Embryonic facial prominence (tissue), 1 donor: Measurements from ENCODE around the gene RTN4.
"Not testable (repeated sequence)": the region's sequence is repeated elsewhere in the genome, so short reads cannot be mapped to it uniquely, and the experiment has no call there.

Experiments
- DNase-seq: peaks from one replicate; pipeline ENCODE4 v3.0.0-alpha.2; 2016; ENCODE audit errors: extremely low spot score

RTN4 gene

DNA sequence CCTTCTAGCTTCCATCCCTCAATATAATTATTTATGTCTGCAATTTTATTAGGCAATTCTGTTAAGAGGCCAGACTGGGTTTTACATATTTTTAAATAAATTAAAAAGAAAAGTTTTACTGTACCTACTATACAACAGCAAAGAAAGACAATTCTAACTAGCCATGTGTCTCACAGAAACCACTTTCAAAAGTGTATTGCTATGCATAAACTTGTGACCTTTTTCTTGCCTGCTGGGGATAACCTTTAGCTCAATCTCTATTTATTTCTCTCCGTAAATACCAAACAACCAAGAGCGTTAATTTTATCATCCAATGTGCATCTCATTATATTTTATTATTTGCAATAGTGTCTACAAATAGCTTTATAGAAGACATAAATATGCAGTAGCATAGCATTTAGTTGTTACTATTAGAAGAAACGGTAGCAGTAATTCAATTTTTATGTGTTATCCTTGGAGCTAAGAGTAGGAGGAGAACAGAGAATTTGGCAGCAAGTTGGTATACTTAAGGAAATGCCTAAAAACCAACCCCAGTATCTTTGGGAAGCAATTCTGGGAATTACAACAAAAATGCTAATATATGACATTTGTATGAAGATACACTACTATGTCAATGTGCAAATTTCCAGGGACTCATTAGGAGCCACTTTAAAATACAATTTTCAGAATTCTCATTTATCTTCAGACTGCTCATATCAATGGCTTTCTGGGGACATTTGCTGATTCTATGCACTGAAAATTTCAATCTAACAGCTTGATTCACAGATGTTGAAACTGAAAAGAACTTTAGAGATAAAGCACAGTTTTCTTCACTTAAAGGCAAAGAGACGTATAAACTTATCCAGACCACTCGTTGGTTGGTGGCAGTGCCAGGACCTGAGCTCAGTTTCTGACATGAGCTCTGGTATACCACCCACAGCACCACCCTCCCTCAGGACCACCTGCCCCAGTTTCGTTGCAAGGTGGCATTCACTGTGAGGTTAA, 23.0 kb upstream of the RTN4 start:
- DNase-seq, result no peak

DNA sequence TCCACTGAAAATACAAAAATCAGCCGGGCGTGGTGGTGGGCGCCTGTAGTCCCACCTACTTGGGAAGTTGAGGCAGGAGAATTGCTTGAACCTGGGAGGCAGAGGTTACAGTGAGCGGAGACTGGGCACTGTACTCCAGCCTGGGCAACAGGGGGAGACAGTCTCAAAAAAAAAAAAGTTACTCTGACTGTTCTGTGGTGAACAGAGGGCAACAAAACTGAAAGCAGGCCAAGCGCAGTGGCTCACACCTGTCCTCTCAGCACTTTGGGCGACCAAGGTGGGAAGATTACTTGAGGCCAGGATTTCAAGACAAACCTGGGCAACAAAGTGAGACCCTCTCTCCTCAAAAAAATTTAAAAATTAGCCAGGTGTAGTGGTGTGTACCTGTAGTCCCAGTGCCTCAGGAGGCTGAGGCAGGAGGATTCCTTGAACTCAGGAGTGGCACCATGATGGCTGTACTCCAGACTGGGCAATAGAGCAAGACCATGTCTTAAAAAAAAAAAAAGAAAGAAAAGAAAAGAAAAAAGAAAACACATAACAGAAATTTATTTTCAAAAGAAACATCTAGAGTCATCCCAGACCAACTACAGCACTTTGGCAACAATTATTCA, 13.6 kb upstream of the RTN4 start:
- DNase-seq, result no peak

DNA sequence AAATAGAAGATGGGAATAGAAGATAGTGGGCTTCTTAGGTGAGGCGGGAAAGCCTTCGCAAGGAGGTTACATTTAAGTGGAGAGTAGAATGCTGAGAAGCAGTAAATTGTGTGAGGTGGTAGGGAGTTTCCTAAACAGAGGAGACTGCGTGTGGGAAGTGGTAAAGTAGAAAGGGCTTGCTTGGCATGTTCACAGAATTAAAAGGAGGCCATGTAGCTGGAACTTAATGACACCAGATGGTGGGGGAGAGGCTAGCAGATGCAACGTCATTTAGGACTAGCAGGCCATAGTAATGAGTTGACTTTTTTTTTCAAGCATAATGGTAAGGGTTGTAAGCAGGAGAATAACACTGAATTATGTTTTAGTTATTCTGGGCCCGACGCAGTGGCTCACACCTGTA, 13.0 kb upstream of the RTN4 start:
- DNase-seq, result no peak

DNA sequence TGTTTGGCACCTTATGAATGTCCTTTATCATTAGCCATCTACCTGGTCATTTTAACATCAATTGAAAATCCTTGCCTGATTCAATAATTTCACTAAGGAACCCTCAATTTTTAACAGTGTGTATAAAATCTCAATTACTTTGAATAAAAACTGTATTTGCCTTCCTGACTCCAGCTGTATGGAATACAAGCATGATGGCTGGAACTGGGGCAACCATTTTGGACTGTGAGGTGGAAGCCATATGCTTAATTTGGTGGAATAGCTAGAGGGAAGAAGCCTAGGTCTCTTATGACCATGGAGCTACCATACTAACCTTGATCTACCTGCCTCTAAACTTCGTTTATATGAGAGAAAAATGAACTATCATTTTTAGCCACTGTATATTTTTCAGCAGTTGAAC, 12.5 kb upstream of the RTN4 start:
- no peak for DNase-seq

DNA sequence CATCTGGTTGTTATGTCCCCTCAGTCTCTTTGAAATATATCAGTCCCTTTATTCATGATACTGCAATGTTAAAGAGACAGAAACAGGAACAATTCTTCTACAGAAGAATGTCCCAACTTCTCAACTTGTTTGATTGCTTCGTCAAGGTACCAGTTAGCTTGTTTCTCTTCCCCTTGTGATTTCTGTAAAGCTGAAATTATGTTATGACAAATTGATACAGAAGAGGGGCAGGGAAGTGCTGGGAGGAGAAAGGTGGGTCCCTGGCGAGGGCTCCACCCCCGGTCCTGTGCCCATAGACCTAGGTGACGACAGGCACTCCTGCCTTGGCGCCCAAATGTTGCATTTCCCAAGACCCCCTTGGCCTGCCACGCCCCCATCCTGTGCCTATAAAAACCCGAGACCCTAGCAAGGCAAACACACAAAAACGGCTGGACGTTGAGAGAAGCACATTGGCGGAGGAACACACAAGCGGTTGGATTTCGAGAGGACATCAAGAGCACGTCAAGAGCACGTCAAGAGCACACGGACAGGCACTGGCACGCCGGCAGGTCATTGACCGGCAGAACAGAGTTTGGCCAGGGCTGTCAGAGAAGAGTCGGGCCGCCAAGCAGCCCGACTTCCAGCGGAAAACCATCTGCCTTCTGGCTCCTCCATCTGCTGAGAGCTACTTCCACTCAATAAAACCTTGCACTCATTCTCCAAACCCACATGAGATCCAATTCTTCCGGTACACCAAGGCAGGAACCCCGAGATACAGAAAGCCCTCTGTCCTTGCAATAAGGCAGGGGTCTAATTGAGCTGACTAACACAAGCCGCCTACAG, 11.5 kb upstream of the RTN4 start:
- DNase-seq, result no peak

DNA sequence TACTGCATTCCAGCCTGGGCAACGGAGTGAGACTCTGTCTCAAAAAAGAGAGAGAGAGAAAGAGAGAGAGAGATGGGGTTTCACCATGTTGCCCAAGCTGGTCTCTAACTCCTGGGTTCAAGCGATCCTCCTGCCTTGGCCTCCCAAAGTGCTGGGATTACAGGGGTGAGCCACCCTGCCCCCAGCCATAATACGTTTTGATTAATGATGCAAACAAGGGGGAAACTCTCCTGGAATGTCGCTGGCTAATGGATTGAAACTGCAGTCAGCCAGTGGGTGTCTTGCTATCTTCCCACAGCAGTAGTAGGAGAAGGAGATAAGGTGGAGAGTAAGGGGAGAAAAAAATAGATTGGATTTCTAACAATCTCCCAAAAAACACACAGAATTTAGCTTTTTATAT, 9.5 kb upstream of the RTN4 start:
- DNase-seq, result no peak

DNA sequence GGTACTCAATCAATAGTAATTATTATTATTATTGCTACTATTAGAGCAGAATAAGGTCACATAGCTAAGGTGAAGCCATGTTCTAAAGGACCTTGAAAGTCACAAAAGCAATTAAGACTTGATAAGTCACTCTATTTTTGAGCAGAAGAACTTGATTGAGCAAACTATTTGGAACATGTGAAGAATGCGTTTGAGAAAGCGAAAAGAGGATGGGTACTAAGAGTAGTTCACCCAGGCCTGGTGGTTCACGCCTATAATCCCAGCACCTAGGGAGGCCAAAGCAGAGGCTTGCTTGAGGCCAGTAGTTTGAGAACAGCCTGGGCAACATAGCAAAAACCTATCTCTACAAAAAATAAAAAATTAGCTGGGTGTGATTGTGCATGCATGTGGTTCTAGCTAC, 7.2 kb upstream of the RTN4 start:
- DNase-seq, result no peak

DNA sequence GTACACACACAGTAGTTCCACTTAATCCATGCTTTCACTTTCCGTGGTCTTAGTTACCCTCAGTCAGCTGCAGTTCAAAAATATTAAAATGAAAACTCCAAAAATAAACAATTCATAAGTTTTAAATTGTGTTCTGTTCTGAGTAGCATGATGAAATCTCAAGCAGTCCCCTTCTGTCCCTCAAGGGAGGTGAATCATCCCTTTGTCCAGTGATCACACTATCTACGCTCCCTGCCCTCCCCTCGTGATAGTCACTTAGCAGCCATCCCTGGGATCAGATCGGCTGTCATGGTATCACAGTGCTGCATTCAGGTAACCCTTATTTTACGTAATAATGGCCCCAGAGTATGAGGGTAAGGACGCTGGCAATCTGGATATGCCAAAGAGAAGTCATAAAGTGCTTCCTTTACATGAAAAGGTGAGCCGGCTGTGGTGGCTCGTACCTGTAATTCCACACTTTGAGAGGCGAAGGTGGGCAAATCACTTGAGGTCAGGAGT, 5.8 kb upstream of the RTN4 start:
- DNase-seq, result no peak

DNA sequence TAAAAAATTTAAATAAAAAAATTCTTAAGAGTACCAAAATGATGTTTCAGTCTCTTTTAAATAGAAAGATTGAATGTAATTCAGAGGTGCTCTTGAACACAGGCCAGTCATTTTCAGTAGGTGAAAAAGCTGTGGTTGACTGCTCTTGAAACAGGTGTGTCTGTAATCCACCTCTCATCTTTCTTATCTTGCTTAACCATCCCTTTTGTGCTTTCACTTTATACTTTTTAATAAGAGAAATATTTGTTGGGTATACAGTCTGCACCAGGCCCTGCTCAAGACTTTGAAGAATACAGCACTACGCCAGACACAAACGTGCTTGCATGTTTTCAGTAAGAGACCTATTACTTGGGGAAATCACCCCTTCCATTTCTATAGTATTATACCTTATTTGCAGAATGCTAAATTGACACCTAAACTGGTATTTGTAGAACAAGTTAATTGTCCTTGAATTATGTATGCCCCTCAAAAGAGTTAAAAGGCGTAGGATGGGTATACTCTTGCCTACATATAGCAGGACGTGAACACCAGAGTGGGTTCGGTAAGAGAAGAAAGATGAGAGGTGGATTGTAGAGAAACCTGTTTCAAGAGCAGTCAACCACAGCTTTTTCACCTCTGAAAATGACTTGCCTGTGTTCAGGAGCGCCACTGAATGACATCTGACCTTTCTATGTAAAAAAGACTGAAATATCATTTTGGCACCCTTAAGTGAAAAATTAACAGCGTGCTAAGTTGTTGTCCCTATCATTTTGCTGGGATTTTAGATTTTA, 4.0 kb upstream of the RTN4 start:
- no peak for DNase-seq

DNA sequence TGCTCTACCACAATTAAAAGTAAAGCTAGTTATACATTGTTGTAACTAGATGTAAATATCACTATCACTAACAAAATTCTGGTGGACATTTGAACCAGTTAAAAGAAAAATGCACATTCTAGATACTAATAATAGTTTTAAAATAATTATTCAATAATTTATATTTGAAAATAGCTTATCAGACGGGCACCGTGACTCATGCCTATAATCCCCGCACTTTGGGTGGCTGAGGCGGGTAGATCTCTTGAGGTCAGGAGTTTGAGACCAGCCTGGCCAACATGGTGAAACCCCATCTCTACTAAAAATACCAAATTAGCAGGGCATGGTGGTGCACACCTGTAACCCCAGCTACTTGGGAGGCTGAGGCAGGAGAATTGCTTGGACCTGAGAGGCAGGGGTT, 3.0 kb upstream of the RTN4 start:
- not testable (repeated sequence) for DNase-seq

DNA sequence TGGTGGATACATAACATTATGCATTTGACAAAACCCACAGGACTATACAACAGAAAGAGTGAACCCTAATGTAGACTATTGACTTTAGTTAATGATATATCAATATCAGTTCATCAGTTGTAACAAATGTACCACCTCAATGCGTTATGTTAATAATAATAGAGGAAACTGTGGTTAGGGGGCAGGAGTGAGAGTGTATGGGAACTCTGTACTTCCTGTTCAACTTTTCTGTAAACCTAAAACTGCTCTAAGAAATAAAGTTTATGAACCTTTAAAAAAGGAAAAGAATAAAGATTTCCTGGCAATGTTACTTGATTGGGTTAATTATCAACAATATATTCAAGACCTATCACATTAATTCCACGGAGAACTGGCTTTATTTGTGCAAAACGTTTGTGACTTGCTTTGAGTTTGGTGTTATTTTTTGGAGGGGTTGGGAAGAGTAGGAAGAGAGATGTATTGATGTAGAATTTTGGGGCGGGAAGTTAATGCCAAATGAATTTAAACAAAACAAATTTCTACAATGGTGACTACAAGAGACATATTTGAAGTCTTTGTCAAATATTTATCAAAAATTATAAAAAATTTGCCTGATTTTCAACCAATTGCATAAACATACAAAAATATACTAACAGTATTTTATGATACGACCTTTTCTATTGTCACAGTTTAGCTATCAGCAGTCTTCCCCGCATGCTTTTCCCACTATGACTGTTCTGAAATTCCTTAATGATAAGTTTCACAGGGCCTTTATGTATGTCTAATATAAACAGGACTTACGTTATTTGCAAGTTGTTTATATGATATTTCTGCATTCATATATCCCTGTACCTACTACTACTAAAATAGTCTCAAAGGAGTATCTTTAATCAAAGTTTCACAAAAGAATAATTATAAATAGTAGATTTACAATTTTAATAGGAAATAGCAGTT, 2.1 kb upstream of the RTN4 start:
- DNase-seq, result no peak

DNA sequence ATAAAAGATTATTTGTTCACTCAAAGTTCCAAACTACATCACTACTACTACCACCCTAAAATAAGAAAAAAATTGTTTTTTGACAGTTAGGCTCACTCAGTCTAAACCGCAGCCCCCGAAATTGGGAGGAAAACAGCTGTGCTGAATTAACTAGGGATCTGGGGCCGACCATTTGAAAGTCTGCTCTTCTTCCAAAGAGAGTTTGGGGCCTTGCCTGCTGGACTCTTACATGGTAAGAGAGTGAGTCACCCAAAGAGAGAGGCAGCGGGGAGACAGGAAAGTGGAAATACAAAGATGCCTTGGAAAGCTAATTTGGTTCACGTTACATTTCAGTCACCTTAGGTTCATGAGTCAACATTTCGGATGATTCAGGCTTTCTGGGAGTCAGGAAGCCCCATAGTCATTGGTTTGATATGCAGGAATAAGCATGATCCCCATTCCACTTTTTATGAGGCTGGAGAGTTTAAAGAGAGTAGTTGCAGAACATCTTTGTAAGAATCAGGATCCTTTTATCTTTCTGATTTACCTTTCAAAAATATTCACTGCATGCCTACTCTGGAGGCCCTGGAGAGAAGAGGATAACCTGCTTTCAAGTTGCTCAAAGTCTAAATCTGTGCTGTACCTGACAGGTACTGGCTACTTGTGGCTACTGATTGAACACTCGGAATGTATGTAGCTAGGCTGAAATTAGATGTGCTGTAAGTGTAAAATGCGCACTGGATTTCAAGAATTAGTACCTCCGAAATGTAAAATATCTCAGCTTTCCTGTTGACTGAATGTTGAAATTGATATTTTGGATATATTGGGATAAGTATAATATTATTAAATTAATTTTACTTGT, 995 bp upstream of the RTN4 start:
- peak; percentile 68 for DNase-seq

DNA sequence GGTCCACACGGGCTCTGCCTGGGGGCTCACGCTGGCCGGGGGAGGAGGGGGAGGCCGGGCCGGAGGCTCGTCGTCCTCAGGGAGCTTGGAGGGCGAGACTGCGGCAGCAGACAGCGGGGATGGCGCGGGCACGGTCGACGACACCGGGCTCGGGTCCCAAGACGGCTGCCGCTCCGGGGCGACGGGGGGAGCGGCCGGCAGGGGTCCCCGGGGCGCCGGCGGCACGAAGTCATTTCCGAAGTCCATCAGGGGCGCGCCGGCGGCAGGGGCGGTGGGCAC, 491 bp downstream of the RTN4 start:
- no peak for DNase-seq

DNA sequence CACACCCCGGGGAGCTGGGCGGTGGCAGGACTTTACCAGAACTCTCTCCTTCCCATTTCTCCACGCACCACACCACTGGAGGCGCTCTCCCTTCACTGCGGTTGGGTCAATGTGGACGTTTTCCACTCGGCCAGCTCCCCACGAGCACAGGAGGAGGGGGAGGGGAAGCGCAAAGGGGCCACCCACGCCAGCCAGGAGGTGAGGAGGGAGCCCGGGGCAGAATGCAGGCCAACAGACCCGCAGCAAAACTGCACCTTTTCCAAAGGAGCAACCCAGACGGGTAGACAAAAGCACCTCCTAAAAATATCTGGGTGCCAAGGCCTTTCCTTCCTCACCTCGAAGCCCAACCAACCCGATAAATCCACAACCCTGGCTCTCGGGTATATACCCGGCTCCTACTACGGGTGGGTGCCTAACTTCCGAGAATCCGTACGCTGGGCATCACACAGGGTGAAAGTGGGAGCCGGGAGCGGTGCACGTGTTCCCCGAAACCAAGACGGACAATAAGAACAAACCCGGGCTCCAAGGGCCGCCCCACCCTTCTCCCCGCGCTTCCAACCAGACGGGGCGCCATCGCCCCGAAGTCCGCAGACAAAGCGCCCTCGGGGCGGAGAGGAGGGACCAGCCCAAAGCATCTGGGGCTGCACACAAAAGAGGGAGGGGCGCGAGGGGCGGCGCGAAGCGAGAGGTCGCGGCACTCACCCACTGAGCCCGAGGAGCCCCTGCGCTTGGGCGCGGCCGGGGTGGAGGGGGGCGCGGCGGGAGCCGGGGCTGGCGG, 1.0 kb downstream of the RTN4 start:
- peak; percentile 66 for DNase-seq

DNA sequence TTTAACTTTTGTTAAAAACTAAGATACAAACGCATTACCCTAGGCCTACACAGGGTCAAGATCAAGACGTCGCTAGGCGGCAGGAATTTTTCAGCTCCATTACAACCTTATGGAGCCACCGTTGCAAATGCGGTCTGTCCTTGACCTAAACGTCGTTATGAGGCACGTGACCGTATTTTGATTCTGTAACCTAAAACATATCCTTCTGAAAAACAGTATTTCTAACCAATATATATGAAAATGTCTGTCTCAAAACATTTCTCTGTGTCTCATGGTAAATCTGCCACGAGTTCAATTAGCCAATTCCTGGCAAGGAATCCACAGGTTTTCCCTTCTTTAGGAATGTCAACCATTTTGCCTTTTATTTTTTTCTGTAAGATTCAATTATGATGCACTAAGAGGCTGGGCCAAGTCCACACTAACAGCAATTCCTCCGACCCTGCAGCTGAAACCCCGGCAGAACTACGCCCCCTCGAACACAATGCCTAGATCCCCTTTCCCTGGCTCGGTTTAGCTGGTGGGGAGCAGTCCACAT, 1.7 kb downstream of the RTN4 start:
- peak; percentile 73 for DNase-seq

DNA sequence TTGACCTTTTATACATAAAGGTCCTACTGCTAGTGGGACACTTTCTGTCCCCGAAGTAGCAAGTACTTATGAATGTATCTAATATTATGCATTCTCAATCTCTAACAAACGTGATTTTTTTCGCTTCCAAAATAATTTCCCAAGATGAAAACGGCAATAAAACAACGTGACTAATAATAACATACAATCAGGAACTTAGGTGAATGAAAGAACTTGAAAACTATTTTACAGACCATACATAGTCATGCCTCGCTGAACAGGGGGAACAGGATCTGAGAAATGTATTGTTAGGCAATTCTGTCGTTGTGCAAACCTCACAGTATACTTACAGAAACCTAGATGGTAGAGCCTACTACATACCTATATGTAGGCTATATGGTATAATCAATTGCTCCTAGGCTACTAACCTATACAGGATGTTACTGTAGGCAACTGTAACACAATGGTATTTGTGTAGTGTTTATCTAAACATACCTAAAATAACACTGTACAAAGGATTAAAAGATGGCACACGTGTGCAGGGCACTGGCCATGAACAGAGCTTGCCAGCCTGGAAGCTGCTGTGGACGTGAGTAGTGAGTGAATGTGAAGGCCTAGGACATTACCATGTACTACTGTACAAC, 2.5 kb downstream of the RTN4 start:
- no peak for DNase-seq

DNA sequence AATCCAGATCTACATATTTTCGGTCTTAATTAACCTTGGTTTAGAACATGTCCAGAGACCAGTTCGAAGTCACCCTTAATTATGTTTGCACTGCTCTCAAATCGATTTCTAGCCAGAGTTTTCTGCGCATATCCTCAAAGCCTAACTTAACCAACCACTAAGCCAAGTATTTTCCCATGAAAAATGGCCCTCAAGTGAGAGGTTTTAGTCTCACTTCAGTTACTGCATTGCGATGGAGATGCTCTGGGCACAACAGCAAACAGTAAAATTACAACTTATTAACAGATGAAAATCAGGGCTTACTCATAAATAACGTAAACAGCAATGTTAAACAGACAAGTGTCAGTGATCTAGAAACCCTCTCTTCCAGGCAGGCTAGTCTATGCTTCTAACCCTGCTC, 4.5 kb downstream of the RTN4 start:
- DNase-seq, result no peak

DNA sequence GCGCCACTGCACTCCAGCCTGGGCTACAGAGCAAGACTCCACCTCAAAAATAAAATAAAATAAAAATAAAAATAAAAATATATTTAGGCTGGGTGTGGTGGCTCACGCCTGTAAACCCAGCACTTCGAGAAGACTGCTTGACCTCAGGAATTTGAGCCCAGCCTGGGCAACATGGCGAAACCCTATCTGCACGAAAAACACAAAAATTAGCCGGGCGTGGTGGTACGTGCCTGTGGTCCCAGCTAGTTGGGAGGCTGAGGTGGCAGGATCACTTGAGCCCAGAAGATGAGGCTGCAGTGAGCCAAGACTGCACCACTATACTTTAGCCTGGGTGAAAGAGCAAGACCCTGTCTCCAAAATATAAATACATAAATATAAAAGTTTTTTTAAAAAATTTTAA, 6.4 kb downstream of the RTN4 start:
- no peak for DNase-seq
